ENCODE data around the gene IFT80.

GRCh38 chr3:160374472-160374871, 24.6 kb downstream of the IFT80 start:
- TF ChIP-seq CTCF (IDR thresholded peaks at IDR 0.05) (no peak), POLR2A (IDR thresholded peaks at IDR 0.05) (no peak)

Data from uterus (tissue), 2 donors.